ENCODE data around the gene MOB2. TPM values are rescaled to one million over a fixed set of nuclear protein-coding genes. Genes with fewer than 3 reads are reported as not detected.

Gene MOB2
- total RNA-seq, result 29.3 and 30.1 TPM in 2 replicates
- 13.1 and 17.1 TPM in 2 replicates for polyA plus RNA-seq
- polyA plus RNA-seq (2012), result 16.4 and 22.7 TPM in 2 replicates
- polyA minus RNA-seq (ENCODE audit: low replicate concordance), result 4.3 and 20.2 TPM in 2 replicates

GRCh38 chr11:1486054-1486825, at the start of gene MOB2:
TSS of gene MOB2 (minus strand) at chr11:1486779. CDS start at chr11:1486556, 223 bp downstream.
- H3K27ac ChIP-seq (ENCODE audit: insufficient read depth, low read length), result no peak within 1 kb of the TSS
- no peak for TF ChIP-seq CTCF (conservative IDR thresholded peaks at IDR 0.05 in 1 of 2, IDR thresholded peaks at IDR 0.05 in 1 of 2; ENCODE audit: low read depth in 1 of 2, low read length in 2 of 2)
- no peak for TF ChIP-seq EZH2 (IDR thresholded peaks at IDR 0.05; ENCODE audit: low read length, missing control alignments)
- peak within 1 kb of the TSS; percentile 13 for H3K4me2 ChIP-seq (ENCODE audit: extremely low read depth, insufficient read depth, low read length)
- H3K79me2 ChIP-seq (ENCODE audit: control insufficient read depth, insufficient read depth, low read length), result no peaks in the 10 kb centered on the region
- H3K9ac ChIP-seq (ENCODE audit: insufficient read depth, low read length), result no peak within 1 kb of the TSS
- no peaks in the 10 kb centered on the region for H3K4me1 ChIP-seq (ENCODE audit: control insufficient read depth, extremely low read depth, insufficient read depth, low read length)
- DNase-seq (ENCODE audit: low read depth in 2 of 2), result peak; percentile 7 to 17
- H3K9me3 ChIP-seq (ENCODE audit: control insufficient read depth, insufficient read depth, low read depth, low read length), result no peaks in the 10 kb centered on the region
- H3K4me3 ChIP-seq (replicated peaks in 1 of 4; ENCODE audit: control extremely low read depth in 1 of 4, insufficient read depth in 1 of 4, low read depth in 3 of 4, low read length in 4 of 4), result no peak within 1 kb of the TSS
- no peaks in the 10 kb centered on the region for H3K36me3 ChIP-seq (ENCODE audit: control insufficient read depth, insufficient read depth, low read length)
- no peaks in the 10 kb centered on the region for H3K27me3 ChIP-seq (ENCODE audit: control insufficient read depth, insufficient read depth, low read length)
- no peaks in the 10 kb centered on the region for H4K20me1 ChIP-seq (ENCODE audit: control insufficient read depth, extremely low read depth, insufficient read depth, low read length)
- H2AFZ ChIP-seq (ENCODE audit: low read length), result no peak within 1 kb of the TSS

GRCh38 chr11:1534682-1535081, 48.1 kb upstream of the MOB2 start:
- Histone ChIP-seq H3K27me3 (ENCODE audit: control insufficient read depth, insufficient read depth, low read length) (peaks cover 4% of the 10 kb centered on the region), H3K79me2 (ENCODE audit: control insufficient read depth, insufficient read depth, low read length) (peaks cover 35% of the 10 kb centered on the region), H3K36me3 (ENCODE audit: control insufficient read depth, insufficient read depth, low read length) (peaks cover 1% of the 10 kb centered on the region), H3K4me3 (replicated peaks in 1 of 4; ENCODE audit: control extremely low read depth in 1 of 4, insufficient read depth in 1 of 4, low read depth in 3 of 4, low read length in 4 of 4) (no peak overlapping the region), H3K9me3 (ENCODE audit: control insufficient read depth, insufficient read depth, low read depth, low read length) (no peaks in the 10 kb centered on the region), H4K20me1 (ENCODE audit: control insufficient read depth, extremely low read depth, insufficient read depth, low read length) (peaks cover 2% of the 10 kb centered on the region), H2AFZ (ENCODE audit: low read length) (no peak overlapping the region), H3K27ac (ENCODE audit: insufficient read depth, low read length) (no peak overlapping the region), H3K9ac (ENCODE audit: insufficient read depth, low read length) (no peak overlapping the region), H3K4me2 (ENCODE audit: extremely low read depth, insufficient read depth, low read length) (no peak overlapping the region), H3K4me1 (ENCODE audit: control insufficient read depth, extremely low read depth, insufficient read depth, low read length) (peaks cover 3% of the 10 kb centered on the region)
- TF ChIP-seq CTCF (conservative IDR thresholded peaks at IDR 0.05 in 1 of 2, IDR thresholded peaks at IDR 0.05 in 1 of 2; ENCODE audit: low read depth in 1 of 2, low read length in 2 of 2) (no peak), EZH2 (IDR thresholded peaks at IDR 0.05; ENCODE audit: low read length, missing control alignments) (no peak)
- peak in 1 of 2 donors; percentile 77 for DNase-seq (ENCODE audit: low read depth in 2 of 2)

DNA sequence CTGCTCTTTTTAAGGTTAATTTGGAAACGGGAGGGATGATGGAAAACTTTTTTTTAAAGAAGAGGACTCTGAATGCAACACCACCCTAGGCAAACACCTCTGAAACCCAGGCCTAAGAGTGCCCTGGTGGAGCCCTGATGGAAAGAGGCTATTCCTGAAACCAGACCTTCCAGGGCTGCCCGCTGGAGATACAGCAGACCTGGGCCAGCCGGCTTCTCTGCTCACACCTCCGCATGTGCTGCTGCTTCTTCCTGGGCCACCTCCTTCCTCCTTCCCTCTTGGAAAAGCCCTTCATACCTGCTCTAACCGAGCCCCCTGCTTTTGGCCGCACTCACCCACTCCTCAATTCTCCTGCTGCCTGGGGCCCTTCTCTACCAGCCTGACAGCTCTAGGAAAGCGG, 47.6 kb upstream of the MOB2 start:
- Histone ChIP-seq H3K79me2 (ENCODE audit: control insufficient read depth, insufficient read depth, low read length) (peaks cover 39% of the 10 kb centered on the region), H2AFZ (ENCODE audit: low read length) (no peak overlapping the region), H4K20me1 (ENCODE audit: control insufficient read depth, extremely low read depth, insufficient read depth, low read length) (peaks cover 2% of the 10 kb centered on the region)

More for the DNA sequence above, 47.6 kb upstream of the MOB2 start:
- no peak overlapping the region for H3K27ac ChIP-seq (ENCODE audit: insufficient read depth, low read length)
- peaks cover 3% of the 10 kb centered on the region for H3K4me1 ChIP-seq (ENCODE audit: control insufficient read depth, extremely low read depth, insufficient read depth, low read length)
- H3K36me3 ChIP-seq (ENCODE audit: control insufficient read depth, insufficient read depth, low read length), result peaks cover 1% of the 10 kb centered on the region
- H3K4me2 ChIP-seq (ENCODE audit: extremely low read depth, insufficient read depth, low read length), result no peak overlapping the region
- no peak for TF ChIP-seq EZH2 (IDR thresholded peaks at IDR 0.05; ENCODE audit: low read length, missing control alignments)
- no peak for TF ChIP-seq CTCF (conservative IDR thresholded peaks at IDR 0.05 in 1 of 2, IDR thresholded peaks at IDR 0.05 in 1 of 2; ENCODE audit: low read depth in 1 of 2, low read length in 2 of 2)
- peaks cover 4% of the 10 kb centered on the region for H3K27me3 ChIP-seq (ENCODE audit: control insufficient read depth, insufficient read depth, low read length)
- no peak overlapping the region for H3K4me3 ChIP-seq (replicated peaks in 1 of 4; ENCODE audit: control extremely low read depth in 1 of 4, insufficient read depth in 1 of 4, low read depth in 3 of 4, low read length in 4 of 4)
- DNase-seq (ENCODE audit: low read depth in 2 of 2), result no peak
- no peak overlapping the region for H3K9ac ChIP-seq (ENCODE audit: insufficient read depth, low read length)
- H3K9me3 ChIP-seq (ENCODE audit: control insufficient read depth, insufficient read depth, low read depth, low read length), result no peaks in the 10 kb centered on the region
